ENCODE measurements around the gene KRTAP4-9. TPM values are rescaled to one million over a fixed set of nuclear protein-coding genes. Genes with fewer than 3 reads are reported as not detected.

The KRTAP4-9 gene
- not detected in 2 replicates for total RNA-seq

GRCh38 chr17:41105347-41105746 lies at the start of gene KRTAP4-9:
TSS of gene KRTAP4-9 (plus strand) at chr17:41105389. CDS start at chr17:41105389, 0 bp downstream.

DNA sequence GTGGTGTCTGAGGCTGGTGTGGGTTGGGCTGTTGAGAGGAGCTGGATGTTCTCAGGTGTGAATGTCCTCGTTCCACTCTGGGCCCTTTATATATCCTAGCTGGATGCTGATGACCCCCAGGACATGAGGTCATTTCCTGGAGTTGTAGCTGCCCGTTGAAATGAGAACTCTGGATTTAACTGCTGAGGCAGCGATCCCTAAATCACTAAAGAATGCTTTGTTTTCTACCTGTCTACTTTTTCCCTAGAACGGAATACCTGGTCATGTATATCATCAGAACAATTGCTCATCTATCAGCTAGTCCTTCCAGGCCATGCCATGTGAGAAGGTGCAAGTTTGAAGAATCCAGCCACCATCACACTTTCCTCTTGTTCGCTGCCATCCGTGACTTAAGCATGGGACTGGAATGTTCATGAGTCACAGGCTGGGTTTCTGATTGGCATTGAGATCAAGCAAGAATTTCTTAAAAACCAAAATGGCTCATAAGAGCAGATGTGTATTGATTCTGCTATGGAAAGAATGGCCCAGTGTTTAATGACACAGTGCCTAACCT lies 45.1 kb upstream of the KRTAP4-9 start, which contains the start of gene KRTAP2-3:
Gene KRTAP2-3 (minus strand): TSS at position 63 of the 553 bp plus-strand sequence. CDS start 64 bp downstream, outside the sequence.

DNA sequence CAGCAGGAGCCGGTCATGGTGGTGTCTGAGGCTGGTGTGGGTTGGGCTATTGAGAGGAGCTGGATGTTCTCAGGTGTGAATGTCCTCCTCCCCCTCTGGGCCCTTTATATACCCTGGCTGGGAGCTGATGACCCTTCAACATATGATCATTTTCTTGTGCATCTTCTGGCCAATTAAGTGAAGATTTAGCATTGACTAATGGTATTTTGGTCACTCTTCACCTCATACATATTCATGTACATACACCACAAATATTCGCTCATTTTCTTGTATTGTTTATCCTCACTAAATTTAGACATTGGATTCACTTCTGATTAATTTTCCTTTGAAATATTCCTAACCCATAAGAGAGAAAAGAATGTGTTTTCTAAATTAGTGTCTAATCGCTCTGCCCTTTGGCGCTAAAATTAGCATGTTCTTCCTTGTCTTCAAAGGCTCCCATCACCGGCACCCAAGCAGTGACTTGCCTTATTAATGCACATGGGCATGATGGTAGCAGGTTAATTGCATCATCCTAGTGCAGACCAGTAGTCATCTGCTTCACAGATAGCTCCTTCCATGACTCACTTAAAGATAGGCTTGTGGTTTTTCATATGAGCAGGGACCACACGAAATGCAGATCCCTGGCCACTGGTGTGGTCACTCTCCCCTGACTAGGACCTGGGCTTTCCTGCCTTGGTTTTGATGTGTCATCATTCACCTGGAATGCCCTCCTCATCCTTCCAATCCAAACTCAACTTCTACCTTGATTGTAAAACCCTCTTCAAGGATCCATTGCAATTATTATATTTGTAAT lies 39.2 kb upstream of the KRTAP4-9 start, which contains the start of gene KRTAP2-4:
Gene KRTAP2-4 (minus strand): TSS at position 51 of the 796 bp plus-strand sequence. CDS start 34 bp downstream, at position 17.

DNA sequence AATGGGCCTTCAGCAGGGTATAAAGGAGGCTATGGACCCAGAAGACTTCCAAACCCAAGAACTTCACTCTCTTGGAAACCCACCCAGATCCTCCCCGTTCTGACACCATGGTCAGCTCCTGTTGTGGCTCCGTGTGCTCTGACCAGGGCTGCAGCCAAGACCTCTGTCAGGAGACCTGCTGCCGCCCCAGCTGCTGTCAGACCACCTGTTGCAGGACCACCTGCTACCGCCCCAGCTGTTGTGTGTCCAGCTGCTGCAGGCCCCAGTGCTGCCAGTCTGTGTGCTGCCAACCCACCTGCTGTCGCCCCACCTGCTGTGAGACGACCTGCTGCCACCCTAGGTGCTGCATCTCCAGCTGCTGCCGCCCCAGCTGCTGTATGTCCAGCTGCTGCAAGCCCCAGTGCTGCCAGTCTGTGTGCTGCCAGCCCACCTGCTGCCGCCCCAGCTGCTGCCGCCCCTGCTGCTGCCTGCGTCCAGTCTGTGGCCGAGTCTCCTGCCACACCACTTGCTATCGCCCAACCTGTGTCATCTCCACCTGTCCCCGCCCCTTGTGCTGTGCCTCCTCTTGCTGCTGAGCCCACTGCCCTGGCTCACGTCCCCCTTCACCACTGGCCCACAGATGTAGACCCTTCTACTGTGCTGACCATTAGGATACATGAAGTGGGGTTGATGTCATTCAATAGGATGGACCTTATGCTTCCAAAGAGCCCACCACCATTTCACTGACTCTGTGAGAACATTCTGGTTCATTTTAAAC lies 20.9 kb upstream of the KRTAP4-9 start, which contains the start of gene KRTAP4-7:
Gene KRTAP4-7 (plus strand): TSS at position 51 of the 757 bp plus-strand sequence. CDS start 57 bp downstream, at position 108.

GRCh38 chr17:41098042-41098441 lies 7.1 kb upstream of the KRTAP4-9 start, which contains the start of gene KRTAP4-8:
TSS of gene KRTAP4-8 (minus strand) at chr17:41098142. CDS start at chr17:41098084, 58 bp downstream.

GRCh38 chr17:41101586-41102259 lies 3.5 kb upstream of the KRTAP4-9 start, which contains the start of gene KRTAP4-16:
TSS of gene KRTAP4-16 (minus strand) at chr17:41102209. CDS start at chr17:41102209, 0 bp downstream.

DNA sequence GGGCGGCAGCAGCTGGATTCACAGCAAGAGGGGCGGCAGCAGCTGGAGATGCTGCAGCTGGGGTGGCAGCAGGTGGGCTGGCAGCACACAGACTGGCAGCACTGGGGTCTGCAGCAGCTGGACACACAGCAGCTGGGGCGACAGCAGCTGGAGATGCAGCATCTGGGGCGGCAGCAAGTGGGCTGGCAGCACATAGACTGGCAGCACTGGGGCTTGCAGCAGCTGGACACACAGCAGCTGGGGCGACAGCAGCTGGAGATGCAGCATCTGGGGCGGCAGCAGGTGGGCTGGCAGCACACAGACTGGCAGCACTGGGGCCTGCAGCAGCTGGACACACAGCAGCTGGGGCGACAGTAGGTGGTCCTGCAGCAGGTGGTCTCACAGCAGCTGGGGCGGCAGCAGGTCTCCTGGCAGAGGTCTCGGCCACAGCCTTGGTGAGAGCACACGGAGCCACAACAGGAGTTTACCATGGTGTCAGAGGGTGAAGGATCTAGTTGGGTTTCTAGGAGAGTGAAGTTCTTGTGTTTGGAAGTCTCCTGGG lies 12.7 kb downstream of the KRTAP4-9 start, which contains the start of gene KRTAP4-11:
Gene KRTAP4-11 (minus strand): TSS at position 528 of the 541 bp plus-strand sequence. CDS start 58 bp downstream, at position 470.

DNA sequence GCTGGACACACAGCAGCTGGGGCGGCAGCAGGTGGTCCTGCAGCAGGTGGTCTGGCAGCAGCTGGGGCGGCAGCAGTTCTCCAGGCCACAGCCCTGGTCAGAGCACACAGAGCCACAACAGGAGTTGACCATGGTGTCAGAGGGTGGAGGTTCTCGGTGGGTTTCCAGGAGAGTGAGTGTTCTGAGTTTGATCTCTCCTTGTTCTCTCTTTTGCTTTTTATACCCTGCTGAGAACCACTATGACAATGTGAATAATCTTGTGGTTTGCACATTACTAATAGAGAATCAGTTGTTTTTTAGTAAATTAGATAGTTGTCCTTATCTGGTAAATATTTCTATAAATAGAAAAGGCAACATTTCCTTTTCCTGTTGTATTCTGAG lies 18.8 kb downstream of the KRTAP4-9 start, which contains the start of gene KRTAP4-12:
Gene KRTAP4-12 (minus strand): TSS at position 192 of the 381 bp plus-strand sequence. CDS start 60 bp downstream, at position 132.

DNA sequence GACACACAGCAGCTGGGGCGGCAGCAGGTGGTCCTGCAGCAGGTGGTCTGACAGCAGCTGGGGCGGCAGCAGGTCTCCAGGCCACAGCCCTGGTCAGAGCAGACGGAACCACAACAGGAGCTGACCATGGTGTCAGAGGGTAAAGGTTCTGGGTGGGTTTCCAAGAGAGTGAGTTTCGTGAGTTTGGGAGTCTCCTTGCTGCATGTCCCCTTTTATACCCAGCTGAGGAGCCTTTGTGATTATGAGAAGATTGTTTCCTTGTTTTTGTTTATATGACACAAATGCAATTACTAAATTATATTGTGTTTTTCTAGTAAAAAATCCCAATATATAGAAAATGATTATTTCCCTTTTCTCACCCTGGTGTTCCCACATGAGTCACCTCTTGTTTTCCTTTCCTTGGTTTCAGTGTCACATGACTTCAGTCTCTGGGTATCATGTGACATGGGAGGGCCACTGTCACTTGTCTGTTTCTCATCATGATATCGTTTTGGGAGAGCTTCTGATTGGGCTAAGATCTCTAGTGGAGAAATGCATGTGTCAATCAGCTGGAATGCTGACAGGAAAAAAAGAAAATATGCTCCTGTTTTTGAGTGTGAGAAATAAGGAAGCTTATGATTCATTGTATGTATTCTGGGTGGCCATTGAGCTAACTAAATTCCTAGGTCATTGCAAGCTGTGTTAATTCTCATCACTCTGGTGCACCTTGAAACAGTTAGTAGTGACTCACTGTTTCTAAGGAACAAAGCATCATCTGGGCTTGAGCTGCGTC lies 35.4 kb downstream of the KRTAP4-9 start, which contains the start of gene KRTAP4-6:
Gene KRTAP4-6 (minus strand): TSS at position 185 of the 772 bp plus-strand sequence. CDS start 57 bp downstream, at position 128.

DNA sequence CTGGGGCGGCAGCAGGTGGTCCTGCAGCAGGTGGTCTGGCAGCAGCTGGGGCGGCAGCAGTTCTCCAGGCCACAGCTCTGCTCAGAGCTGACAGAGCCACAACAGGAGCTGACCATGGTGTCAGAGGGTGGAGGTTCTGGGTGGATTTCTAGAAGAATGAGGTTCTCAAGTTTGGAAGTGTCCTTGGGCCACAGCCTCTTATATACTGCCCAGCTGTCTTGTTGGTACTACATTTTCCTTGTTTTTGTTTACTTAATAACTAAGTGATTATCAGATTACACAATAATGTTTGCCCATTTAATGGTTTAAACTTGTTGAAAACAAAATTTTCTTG lies 44.4 kb downstream of the KRTAP4-9 start, which contains the start of gene KRTAP4-5:
Gene KRTAP4-5 (minus strand): TSS at position 174 of the 334 bp plus-strand sequence. CDS start 58 bp downstream, at position 116.

Other genes with a start within 250 kb of the KRTAP4-9 start
- gene KRT12, start 238.2 kb upstream of the KRTAP4-9 start, total RNA-seq: not detected in 2 replicates
- gene KRT20, start 220.1 kb upstream of the KRTAP4-9 start, total RNA-seq: not detected in 2 replicates
- gene KRT23, start 167.7 kb upstream of the KRTAP4-9 start, total RNA-seq: 0.34 and 1.7 TPM in 2 replicates
- not detected in 2 replicates for gene KRT39, start 138.4 kb upstream of the KRTAP4-9 start, total RNA-seq
- not detected in 2 replicates for gene KRT40, start 121.1 kb upstream of the KRTAP4-9 start, total RNA-seq
- gene KRTAP3-3, start 111.2 kb upstream of the KRTAP4-9 start, total RNA-seq: not detected in 2 replicates
- gene KRTAP3-2, start 105.5 kb upstream of the KRTAP4-9 start, total RNA-seq: not detected in 2 replicates
- not detected in 2 replicates for gene KRTAP3-1, start 96.3 kb upstream of the KRTAP4-9 start, total RNA-seq
- gene KRTAP1-5, start 78.2 kb upstream of the KRTAP4-9 start, total RNA-seq: not detected in 2 replicates
- gene KRTAP1-4, start 75.2 kb upstream of the KRTAP4-9 start, total RNA-seq: not detected in 2 replicates
- gene KRTAP1-3, start 70.5 kb upstream of the KRTAP4-9 start, total RNA-seq: not detected in 2 replicates
- not detected in 2 replicates for gene KRTAP1-1, start 63.9 kb upstream of the KRTAP4-9 start, total RNA-seq
- not detected in 2 replicates for gene KRTAP2-1, start 58.1 kb upstream of the KRTAP4-9 start, total RNA-seq
- gene KRTAP2-2, start 50.2 kb upstream of the KRTAP4-9 start, total RNA-seq: not detected in 2 replicates
- not detected in 2 replicates for gene KRTAP2-3, start 45.3 kb upstream of the KRTAP4-9 start, total RNA-seq
- gene KRTAP2-4, start 39.5 kb upstream of the KRTAP4-9 start, total RNA-seq: not detected in 2 replicates
- gene KRTAP4-7, start 21.2 kb upstream of the KRTAP4-9 start, total RNA-seq: not detected in 2 replicates
- not detected in 2 replicates for gene KRTAP4-8, start 7.2 kb upstream of the KRTAP4-9 start, total RNA-seq
- not detected in 2 replicates for gene KRTAP4-16, start 3.2 kb upstream of the KRTAP4-9 start, total RNA-seq
- not detected in 2 replicates for gene KRTAP4-11, start 13.0 kb downstream of the KRTAP4-9 start, total RNA-seq
- gene KRTAP4-12, start 18.8 kb downstream of the KRTAP4-9 start, total RNA-seq: not detected in 2 replicates
- gene KRTAP4-6, start 35.2 kb downstream of the KRTAP4-9 start, total RNA-seq: not detected in 2 replicates
- not detected in 2 replicates for gene KRTAP4-5, start 44.4 kb downstream of the KRTAP4-9 start, total RNA-seq
- gene KRTAP4-4, start 55.4 kb downstream of the KRTAP4-9 start, total RNA-seq: not detected in 2 replicates
- gene KRTAP4-3, start 62.8 kb downstream of the KRTAP4-9 start, total RNA-seq: not detected in 2 replicates
- gene KRTAP4-2, start 72.8 kb downstream of the KRTAP4-9 start, total RNA-seq: not detected in 2 replicates
- gene KRTAP4-1, start 79.5 kb downstream of the KRTAP4-9 start, total RNA-seq: not detected in 2 replicates
- not detected in 2 replicates for gene KRTAP9-1, start 84.5 kb downstream of the KRTAP4-9 start, total RNA-seq
- gene KRTAP9-2, start 121.3 kb downstream of the KRTAP4-9 start, total RNA-seq: not detected in 2 replicates
- gene KRTAP9-3, start 127.1 kb downstream of the KRTAP4-9 start, total RNA-seq: not detected in 2 replicates
- gene KRTAP9-8, start 132.6 kb downstream of the KRTAP4-9 start, total RNA-seq: not detected in 2 replicates
- not detected in 2 replicates for gene KRTAP9-4, start 144.3 kb downstream of the KRTAP4-9 start, total RNA-seq
- not detected in 2 replicates for gene KRTAP9-9, start 150.0 kb downstream of the KRTAP4-9 start, total RNA-seq
- gene KRTAP9-6, start 160.0 kb downstream of the KRTAP4-9 start, total RNA-seq: not detected in 2 replicates
- not detected in 2 replicates for gene KRTAP9-7, start 170.3 kb downstream of the KRTAP4-9 start, total RNA-seq
- gene KRTAP29-1, start 197.5 kb downstream of the KRTAP4-9 start, total RNA-seq: not detected in 2 replicates
- not detected in 2 replicates for gene KRTAP16-1, start 203.9 kb downstream of the KRTAP4-9 start, total RNA-seq
- gene KRTAP17-1, start 210.3 kb downstream of the KRTAP4-9 start, total RNA-seq: not detected in 2 replicates
- not detected in 2 replicates for gene KRT33A, start 245.4 kb downstream of the KRTAP4-9 start, total RNA-seq

Measured in dermis lymphatic vessel endothelial cell (primary cell).